ENCODE data around the gene CEL.

Gene CEL

DNA sequence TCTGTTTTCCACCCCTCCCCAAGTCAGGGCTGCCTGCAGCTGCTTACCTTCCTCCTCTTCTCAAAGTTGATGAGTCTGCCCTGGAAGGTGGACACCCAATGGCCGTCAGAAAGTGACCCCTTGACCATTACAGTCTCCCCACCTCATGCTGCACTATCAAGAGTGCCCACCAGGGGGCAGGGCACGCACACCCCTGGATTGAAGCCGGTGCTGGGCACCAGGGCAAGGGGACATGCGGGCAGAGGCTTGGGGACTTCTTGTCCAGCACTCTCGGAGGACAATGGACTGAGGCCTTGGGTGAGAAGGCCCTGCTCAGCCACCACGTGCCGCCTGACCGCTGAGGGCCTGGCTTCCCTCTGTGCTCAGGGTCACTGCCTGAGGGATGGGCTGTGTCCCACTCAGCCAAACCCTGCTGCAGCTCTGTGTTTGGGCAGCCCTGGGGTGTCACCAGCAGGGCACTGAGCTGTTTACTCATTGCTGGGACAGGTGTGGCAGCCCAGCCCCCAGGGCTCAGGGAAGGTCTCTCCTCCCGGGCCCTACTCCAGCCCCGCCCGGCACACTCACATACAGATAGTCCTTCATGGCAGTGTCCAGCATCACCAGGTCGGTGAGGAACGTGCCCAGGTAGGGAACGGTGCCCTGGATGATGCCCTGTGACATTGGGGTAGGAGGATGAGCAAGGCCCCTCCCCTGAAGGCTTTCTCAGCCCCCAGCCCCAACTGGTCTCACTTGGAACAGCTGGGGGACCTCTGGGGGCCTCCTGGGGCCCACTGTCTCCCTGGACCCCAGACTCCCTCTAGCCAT lies 41.6 kb downstream of the CEL start:
- no peak for DNase-seq (ENCODE audit: low read depth)
- TF ChIP-seq, protein P1, sequence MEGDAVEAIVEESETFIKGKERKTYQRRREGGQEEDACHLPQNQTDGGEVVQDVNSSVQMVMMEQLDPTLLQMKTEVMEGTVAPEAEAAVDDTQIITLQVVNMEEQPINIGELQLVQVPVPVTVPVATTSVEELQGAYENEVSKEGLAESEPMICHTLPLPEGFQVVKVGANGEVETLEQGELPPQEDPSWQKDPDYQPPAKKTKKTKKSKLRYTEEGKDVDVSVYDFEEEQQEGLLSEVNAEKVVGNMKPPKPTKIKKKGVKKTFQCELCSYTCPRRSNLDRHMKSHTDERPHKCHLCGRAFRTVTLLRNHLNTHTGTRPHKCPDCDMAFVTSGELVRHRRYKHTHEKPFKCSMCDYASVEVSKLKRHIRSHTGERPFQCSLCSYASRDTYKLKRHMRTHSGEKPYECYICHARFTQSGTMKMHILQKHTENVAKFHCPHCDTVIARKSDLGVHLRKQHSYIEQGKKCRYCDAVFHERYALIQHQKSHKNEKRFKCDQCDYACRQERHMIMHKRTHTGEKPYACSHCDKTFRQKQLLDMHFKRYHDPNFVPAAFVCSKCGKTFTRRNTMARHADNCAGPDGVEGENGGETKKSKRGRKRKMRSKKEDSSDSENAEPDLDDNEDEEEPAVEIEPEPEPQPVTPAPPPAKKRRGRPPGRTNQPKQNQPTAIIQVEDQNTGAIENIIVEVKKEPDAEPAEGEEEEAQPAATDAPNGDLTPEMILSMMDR (IDR thresholded peaks at IDR 0.05; ENCODE audit: control insufficient read depth, extremely low read depth, insufficient read depth), result peak; percentile 91
- no peak overlapping the region for H3K4me3 ChIP-seq (ENCODE audit: low read depth, low read length)

DNA sequence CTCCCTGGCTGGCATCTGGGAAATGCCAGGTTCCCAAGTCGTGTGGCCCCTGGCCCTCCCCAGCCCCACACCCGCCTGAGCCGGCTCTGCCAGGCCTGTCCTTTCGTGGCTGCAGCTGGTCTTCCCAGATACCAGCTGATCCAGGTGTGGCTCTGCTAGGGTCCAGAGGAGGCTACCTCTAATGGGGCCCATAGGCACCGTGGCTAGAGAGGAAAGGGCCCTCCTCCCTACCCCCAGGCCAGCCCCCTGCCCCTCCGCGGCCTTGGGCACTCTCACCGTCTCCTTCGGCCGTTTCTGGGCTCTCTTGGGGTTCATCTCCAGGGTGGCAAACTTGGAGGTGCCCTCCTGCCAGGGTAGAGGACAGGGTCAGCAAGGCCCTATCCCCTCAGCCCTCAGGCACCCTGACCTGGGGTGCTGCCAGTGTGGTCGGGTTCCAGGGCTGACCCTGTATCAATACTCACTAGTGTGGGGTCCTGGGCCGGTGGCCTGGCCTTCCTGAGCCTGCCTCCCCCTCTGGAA lies 42.3 kb downstream of the CEL start:
- no peak for DNase-seq (ENCODE audit: low read depth)
- TF ChIP-seq, protein P1 (IDR thresholded peaks at IDR 0.05; ENCODE audit: control insufficient read depth, extremely low read depth, insufficient read depth), result no peak
- H3K4me3 ChIP-seq (ENCODE audit: low read depth, low read length), result no peak overlapping the region

DNA sequence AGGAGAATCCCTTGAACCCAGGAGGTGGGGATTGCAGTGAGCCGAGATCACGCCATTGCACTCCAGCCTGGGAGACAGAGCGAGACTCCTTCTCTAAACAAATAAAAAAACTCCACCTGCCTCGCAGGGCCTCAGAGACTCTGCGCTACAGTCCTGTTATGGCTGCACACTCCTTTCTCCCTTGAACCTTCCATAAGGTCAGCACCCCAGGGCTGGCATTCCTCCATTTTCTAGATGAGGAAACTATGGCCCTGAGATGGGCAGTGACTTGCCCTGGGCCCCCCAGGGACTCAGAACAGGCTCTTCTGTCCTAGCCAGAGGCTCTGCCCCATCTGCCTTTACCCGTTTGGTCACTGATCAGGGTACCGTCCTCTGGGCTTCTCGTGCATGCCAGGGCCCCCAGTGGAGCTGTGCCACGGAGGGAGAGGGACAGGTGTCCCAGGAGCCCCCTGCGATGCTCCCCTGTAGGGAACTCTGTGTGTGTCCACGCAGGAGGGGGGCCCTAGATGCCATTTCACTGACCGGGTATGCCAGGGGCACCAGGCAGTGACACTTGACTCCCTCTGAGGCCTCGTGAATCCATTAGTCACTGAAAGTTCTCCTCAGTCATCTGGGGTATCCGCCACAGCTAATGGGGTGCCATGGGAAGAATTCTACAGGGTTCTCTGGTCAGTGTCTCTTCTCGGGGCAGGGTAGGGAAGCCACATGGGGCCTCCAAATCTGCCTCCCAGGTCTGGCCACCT lies 43.1 kb downstream of the CEL start:
- TF ChIP-seq, protein P1 (IDR thresholded peaks at IDR 0.05; ENCODE audit: control insufficient read depth, extremely low read depth, insufficient read depth), result no peak
- DNase-seq (ENCODE audit: low read depth), result no peak

DNA sequence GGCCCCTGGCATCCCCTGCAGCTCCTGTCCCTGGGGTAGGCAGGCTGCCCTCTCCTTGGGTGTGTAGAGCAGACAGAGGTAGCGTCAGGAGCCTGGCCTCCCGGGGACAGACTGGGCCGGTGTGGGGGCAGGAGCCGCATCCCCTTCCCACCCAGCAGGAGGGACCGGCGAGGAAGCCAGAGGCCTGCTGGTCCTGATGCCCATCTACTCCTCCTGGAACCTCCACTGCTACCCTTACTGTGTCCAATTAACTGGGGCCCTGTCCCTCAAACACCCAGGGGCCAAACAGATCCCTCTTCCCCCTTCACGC lies 43.6 kb downstream of the CEL start:
- DNase-seq (ENCODE audit: low read depth), result no peak
- H3K4me3 ChIP-seq (ENCODE audit: low read depth, low read length), result no peak overlapping the region
- TF ChIP-seq, protein P1 (IDR thresholded peaks at IDR 0.05; ENCODE audit: control insufficient read depth, extremely low read depth, insufficient read depth), result no peak

More for the DNA sequence above, 43.1 kb downstream of the CEL start:
- H3K4me3 ChIP-seq (ENCODE audit: low read depth, low read length), result no peak overlapping the region

DNA sequence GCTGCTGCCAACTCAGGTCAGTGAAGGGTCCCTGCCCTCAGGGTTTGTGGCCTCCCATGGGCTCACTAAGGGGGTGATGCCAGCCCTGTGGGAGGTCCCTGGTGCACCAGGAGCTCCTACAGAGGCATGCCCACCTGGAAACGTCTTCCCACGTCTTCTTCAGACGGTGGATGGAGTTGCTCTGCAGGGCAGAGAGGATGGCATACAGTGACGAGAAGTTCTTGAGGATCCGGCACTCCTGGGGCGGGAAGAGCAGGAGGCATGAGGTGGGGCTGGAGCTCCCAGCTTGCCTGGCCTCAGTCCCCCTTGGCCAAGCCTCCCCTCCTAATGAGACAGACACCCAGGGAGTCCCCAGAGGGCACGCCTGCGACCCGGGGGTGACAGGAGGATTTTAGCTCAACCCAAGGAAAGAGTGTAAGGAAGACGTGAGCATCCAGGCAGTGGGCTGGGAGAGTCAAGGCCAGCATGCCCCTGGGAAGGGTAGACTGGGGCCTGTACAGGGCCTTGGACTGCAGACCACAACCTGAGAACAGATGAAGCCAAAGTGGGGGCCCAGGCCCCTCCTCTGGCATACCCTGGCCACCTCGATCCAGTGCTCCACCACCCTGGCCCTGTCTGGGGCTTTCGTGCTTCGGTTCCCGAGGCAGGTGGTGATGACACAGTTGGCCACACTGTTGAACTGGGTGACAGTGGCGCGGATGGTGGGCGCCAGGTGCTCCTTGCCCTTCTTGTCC lies 44.9 kb downstream of the CEL start:
- TF ChIP-seq, protein P1 (IDR thresholded peaks at IDR 0.05; ENCODE audit: control insufficient read depth, extremely low read depth, insufficient read depth), result no peak
- no peak for DNase-seq (ENCODE audit: low read depth)
- no peak overlapping the region for H3K4me3 ChIP-seq (ENCODE audit: low read depth, low read length)

DNA sequence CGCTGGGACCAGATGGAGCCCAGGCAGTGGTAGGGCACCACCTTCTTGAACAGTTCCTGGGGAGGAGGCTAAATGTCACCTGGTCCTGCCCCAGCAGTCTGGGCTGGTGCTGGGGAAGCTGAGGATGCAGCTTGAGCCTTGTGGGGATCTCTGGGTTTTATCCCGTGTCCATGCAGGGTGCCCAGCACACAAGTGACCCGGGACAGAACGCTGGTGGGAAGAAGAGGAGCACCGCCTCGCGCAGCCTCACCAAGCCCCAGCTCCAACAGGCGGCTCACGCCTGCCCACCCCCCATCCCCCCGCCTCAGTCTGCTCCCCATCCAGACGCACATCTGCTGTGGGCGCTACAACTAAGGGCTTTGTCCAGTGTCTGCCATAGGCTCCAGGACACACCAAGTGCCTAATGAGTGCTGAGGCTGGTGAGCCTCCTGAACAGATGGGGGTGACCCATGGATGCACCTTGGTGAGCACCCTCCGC lies 45.5 kb downstream of the CEL start:
- DNase-seq (ENCODE audit: low read depth), result no peak
- no peak overlapping the region for H3K4me3 ChIP-seq (ENCODE audit: low read depth, low read length)
- TF ChIP-seq, protein P1 (IDR thresholded peaks at IDR 0.05; ENCODE audit: control insufficient read depth, extremely low read depth, insufficient read depth), result no peak

Measured in LNCaP clone FGC (cell line).